ENCODE measurements around the gene NGEF.

GRCh38 chr2:233059547-233059796 lies 46.4 kb upstream of the NGEF start:
- TF ChIP-seq, protein P1, sequence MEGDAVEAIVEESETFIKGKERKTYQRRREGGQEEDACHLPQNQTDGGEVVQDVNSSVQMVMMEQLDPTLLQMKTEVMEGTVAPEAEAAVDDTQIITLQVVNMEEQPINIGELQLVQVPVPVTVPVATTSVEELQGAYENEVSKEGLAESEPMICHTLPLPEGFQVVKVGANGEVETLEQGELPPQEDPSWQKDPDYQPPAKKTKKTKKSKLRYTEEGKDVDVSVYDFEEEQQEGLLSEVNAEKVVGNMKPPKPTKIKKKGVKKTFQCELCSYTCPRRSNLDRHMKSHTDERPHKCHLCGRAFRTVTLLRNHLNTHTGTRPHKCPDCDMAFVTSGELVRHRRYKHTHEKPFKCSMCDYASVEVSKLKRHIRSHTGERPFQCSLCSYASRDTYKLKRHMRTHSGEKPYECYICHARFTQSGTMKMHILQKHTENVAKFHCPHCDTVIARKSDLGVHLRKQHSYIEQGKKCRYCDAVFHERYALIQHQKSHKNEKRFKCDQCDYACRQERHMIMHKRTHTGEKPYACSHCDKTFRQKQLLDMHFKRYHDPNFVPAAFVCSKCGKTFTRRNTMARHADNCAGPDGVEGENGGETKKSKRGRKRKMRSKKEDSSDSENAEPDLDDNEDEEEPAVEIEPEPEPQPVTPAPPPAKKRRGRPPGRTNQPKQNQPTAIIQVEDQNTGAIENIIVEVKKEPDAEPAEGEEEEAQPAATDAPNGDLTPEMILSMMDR (IDR thresholded peaks at IDR 0.05): no peak
- no peak for TF ChIP-seq POLR2A (IDR thresholded peaks at IDR 0.05)

Measured in adrenal gland (tissue), 5 donors.